Fibroblast of mammary gland (primary cell): ENCODE measurements around the gene USP34.

Experiments used
- DNase-seq: peaks from one replicate; pipeline ENCODE4 v3.0.0-alpha.2; 2010; ENCODE audit warnings: low read depth
- H3K4me3 ChIP-seq: 2 replicates; pipeline ENCODE4 v1.5.1; 2011; ENCODE audit warnings: low read depth, mild to moderate bottlenecking, low read length, moderate library complexity; ENCODE audit not compliant: control insufficient read depth
- TF ChIP-seq, protein P1 (sequence below): conservative IDR thresholded peaks from 2 replicates; pipeline ENCODE4 v1.5.1; 2011; ENCODE audit warnings: low read depth, low read length, inconsistent platforms; ENCODE audit not compliant: control insufficient read depth, insufficient read depth

USP34 gene

DNA sequence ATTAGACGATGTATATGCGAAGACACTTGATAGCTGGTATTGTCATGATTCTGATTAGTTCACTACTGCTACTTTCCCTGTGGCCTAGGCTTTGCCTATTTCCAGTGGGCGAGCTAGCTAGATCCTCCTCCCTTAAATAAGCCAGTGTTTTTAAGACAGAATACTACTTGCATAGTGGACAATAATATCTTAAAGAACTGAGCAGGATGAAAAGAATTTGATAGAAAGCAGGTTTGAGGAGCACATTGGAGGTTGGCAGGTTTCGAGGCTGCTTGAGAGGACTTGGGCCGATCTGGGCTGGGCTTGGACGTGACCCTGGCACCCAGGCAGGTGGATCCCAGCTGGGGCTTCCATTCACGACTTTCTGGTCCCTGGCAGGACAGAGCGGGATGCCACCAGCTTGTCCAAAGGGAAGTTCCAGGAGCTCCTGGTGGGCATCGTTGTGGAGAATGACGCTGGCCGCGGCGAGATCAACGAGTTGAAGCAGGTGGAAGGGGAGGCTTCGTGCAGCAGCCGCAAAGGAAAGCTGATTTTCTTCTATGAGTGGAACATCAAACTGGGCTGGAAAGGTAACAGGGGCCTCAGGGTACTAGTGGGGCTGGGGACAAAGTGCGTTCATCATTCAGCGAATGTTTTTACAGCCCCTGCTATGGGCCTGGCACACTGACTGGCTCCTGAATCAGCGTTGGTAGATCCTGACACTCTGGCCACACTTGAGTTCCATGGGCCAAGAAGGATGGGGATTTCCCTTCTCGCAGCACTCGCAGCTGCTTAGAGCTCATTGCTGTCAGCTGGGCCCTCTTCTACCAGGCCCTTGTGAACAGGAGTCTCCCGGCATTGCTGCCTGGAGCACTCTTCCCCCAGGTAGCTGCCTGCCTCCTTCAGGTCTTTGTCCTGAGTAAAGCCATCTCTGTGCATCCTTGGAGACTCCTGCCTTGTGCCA is 292.0 kb downstream of the USP34 start:
- peak overlapping the region; percentile 64 for H3K4me3 ChIP-seq
- TF ChIP-seq, protein P1, sequence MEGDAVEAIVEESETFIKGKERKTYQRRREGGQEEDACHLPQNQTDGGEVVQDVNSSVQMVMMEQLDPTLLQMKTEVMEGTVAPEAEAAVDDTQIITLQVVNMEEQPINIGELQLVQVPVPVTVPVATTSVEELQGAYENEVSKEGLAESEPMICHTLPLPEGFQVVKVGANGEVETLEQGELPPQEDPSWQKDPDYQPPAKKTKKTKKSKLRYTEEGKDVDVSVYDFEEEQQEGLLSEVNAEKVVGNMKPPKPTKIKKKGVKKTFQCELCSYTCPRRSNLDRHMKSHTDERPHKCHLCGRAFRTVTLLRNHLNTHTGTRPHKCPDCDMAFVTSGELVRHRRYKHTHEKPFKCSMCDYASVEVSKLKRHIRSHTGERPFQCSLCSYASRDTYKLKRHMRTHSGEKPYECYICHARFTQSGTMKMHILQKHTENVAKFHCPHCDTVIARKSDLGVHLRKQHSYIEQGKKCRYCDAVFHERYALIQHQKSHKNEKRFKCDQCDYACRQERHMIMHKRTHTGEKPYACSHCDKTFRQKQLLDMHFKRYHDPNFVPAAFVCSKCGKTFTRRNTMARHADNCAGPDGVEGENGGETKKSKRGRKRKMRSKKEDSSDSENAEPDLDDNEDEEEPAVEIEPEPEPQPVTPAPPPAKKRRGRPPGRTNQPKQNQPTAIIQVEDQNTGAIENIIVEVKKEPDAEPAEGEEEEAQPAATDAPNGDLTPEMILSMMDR: no peak
- DNase-seq: peak; percentile 64

DNA sequence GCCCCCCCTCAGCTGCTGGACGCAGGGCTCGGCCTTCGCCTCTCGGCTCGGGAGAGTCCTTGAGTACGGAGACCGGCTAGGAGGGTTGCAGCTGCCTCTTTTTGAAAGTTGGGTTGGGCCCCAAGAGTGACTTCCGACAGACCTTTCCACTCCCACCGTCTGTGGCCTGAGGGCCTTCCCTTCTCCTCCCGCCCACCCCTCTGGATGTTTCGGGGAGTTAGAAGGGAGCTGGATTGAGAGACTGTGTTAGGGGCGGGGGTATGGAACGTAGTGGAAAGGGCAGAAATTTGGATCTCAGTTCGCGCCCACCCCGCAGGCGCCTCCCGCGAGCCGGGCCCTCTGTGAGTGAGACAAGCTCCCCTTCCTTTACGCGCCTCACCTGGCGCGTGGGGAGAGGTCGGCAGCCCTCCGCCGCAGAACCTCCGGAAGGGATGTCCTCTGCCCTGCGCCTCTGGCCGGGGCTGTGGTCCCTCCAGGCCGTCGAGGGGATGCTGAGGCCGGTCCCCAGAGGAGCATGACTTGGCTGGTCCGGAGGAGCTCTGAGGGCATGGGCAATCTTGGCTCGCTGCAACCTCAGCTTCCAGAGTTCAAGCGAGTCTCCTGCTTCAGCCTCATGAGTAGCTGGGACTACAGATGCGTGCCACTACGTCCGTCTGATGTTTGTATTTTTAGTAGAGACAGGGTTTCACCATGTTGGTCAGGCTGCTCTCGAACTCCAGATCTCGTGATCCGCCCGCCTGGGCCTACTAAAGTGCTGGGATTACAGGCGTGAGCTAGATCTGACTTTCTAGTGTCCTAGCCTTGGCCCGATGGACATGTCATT is 292.9 kb downstream of the USP34 start:
- H3K4me3 ChIP-seq: peak overlapping the region; percentile 64
- peak; percentile 30 for DNase-seq
- TF ChIP-seq, protein P1: no peak

DNA sequence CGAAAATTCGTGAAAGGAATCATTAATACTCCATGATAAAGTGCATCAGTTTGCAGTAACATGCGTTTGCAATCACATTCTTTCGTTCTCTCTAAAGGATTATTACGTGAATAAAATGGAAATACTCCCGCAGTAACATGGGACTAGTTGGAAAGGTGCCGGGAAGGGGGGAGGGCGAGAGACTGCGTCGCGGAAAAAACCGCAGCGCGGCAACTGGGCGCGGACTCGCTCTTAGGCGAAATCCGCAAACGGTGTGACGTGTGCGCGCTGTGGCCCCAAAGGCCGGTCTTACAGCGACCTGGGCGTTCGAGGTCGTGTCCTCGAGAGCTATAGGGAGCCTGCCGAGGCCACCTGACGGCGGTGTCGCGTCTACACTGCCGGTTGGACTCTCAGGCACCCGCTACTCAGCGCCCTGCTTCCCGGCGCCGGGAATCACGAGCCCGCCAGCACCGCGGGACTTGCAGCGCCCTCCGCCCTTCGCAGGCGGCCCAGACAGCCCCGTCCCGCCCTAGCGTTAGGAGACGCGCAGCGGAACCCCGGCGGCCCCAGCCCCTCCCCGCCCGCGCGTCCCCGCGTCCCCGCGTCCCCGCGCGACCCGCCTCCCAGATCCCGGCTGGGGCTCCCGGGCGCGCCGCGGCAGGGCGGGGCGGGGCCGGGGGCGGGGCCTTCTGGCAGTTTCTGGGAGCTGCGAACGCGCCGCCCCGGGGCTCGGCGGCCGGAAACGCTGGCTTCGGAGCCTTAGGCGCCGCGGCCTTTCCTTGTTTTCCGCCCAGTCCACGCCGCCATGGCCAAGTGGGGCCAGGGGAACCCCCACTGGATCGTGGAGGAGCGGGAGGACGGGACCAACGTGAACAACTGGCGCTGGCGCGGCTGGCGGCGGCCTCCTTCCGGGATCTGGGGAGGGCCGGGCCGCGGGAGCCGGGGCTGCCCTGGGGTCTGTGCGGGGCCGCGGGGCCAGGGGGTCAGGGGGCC is 293.8 kb downstream of the USP34 start:
- TF ChIP-seq, protein P1: no peak
- peak overlapping the region; percentile 71 for H3K4me3 ChIP-seq
- peak; percentile 85 for DNase-seq

DNA sequence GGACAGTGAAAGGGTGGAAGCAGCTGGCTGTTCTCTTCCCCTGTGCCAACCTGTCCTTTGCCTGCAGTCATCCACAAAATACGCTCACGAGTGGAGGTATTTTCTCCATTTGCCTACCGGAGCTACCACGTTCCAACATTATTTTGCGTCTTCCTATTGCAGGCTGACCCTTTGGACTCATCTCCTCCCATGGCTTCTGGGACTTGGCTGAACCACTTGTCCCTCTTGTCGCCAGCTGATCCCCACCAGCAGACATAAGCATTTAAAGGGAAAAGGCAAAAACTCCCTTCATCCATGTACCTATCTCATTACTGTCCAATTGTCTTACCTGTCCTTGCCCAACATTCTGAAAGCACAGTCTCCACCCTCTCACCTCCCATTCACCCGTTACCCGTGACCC is 295.9 kb downstream of the USP34 start:
- no peak overlapping the region for H3K4me3 ChIP-seq
- TF ChIP-seq, protein P1: no peak
- no peak for DNase-seq

DNA sequence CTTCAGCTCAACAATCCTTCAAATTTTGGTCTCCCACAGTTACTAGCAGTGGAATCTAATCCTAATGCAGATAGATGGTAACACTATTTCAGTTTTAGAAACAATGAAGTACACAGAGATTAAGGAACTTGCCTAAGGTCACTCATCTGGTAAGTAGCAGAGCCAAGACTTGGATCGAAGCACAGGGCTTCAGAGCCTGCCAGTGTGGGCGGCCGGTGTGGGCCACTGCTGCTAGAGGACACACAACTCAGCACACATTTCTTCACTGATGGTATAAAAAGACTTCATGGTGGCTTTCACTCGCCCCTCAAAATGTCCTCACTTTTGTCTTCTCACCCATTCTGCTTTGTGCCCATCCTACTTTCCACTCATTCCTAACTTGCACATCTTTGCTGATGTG is 297.8 kb downstream of the USP34 start:
- no peak overlapping the region for H3K4me3 ChIP-seq
- TF ChIP-seq, protein P1: no peak
- DNase-seq: no peak

DNA sequence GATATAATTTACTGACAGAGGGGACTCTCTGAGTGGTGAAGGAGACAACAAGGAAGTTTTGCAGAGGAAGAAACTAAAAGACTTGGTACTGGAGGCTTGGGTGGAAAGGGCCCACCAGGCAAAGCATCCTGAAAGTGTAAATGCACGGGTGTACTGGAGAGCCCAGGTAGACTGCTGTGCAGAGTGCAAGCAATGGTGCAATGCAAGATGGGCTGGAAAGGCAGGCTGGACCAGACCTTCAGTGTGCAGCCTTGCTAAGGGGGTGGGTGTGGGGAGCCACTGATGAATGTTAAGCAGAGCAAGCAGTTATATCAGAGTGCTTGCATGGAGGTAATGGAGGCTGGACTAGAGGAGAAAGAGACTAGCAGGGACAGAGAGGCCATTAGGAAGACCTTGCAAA is 298.2 kb downstream of the USP34 start:
- DNase-seq: no peak
- H3K4me3 ChIP-seq: no peak overlapping the region
- TF ChIP-seq, protein P1: no peak
